Measurements from ENCODE around the gene TTL. TPM values are rescaled to one million over a fixed set of nuclear protein-coding genes. Genes with fewer than 3 reads are reported as not detected.

TTL gene
- total RNA-seq, 1 experiment from 2014 or later = 47.7 TPM

DNA sequence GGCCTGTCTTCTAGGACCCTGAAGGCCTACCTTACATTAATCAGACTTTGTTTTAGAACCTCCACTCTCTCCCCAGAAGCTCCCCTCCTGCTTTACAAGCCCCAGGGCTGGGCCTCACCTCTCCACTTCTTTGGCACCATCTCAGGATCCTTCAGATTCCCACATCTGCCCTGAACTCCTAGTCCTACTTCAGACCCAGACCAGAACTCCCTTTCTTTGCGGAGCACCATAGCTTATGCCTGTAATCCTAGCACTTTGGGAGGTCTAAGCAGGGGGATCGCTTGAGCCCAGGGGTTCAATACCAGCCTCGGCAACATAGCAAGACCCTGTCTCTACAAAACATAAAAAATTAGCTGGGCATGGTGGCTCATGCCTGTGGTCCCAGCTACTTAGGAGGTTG, 103.4 kb downstream of the TTL start:
- H3K36me3 ChIP-seq = peaks cover 4% of the 10 kb centered on the region; the same call in 1 of the 2 replicates

DNA sequence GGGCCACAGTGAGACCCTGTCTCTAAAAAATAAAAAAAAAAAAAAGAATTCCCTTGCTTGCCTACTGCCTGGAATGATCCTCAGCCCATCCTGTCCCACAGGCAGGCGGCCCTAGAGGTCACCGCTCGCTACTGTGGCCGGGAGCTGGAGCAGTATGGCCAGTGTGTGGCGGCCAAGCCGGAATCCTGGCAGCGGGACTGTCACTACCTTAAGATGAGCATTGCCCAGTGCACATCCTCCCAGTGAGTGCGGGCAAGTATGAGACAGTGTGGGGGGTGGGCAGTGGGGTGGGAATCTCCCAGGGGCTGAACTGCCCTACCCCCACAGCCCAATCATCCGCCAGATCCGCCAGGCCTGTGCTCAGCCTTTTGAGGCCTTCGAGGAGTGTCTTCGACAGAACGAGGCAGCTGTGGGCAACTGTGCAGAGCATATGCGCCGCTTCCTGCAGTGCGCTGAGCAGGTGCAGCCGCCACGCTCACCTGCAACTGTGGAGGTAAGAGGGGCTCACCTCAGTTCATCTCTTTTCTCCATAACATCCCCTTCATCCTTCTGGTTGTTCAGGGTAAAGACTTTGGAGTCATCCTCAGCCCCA, 104.0 kb downstream of the TTL start:
- Histone ChIP-seq H3K36me3 (peaks cover 4% of the 10 kb centered on the region; the same call in 1 of the 2 replicates), H3K4me3 (no peak overlapping the region), H3K9me3 (replicated peaks) (no peaks in the 10 kb centered on the region), H3K27ac (no peak overlapping the region), H3K4me1 (replicated peaks) (peaks cover 12% of the 10 kb centered on the region), H3K27me3 (replicated peaks) (no peaks in the 10 kb centered on the region)
- DNase-seq (ENCODE audit: low read depth in 1 of 2, low spot score in 2 of 2) = no peak

More for the DNA sequence above, 103.4 kb downstream of the TTL start:
- H3K4me1 ChIP-seq (replicated peaks) = peaks cover 12% of the 10 kb centered on the region
- no peaks in the 10 kb centered on the region for H3K27me3 ChIP-seq (replicated peaks)
- peak overlapping the region; percentile 55; the same call in 1 of the 2 replicates for H3K4me3 ChIP-seq
- no peak for DNase-seq (ENCODE audit: low read depth in 1 of 2, low spot score in 2 of 2)
- H3K9me3 ChIP-seq (replicated peaks) = no peaks in the 10 kb centered on the region
- H3K27ac ChIP-seq = no peak overlapping the region

DNA sequence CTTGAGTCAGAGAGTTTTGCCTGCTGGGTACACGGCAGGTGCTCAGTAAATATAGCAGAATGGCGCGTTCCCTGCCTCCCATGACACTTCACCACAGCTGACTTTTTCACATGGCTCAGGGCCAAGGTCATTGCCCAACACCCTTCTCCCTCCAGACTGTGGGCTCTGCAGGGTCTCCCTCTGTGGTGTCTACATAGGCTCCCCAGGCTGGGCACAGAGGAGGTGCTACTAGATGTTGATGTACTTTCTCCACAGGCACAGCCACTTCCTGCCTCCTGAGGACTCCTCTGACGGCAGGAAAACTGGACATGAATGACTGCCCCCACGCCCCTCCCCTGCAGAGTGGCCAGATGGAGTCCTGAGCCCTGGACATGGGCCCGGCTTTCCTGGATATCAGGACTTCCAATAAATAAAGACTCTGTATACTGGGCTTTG, 106.7 kb downstream of the TTL start:
- Histone ChIP-seq H3K27me3 (replicated peaks) (no peaks in the 10 kb centered on the region), H3K4me3 (no peak overlapping the region), H3K4me1 (replicated peaks) (peaks cover 12% of the 10 kb centered on the region), H3K9me3 (replicated peaks) (no peaks in the 10 kb centered on the region), H3K27ac (no peak overlapping the region), H3K36me3 (peaks cover 4% of the 10 kb centered on the region; the same call in 1 of the 2 replicates)
- peak in 1 of 2 experiments; percentile 30 for DNase-seq (ENCODE audit: low read depth in 1 of 2, low spot score in 2 of 2)

Other genes with a start within 250 kb of the TTL start
- 5.7 and 54.2 TPM in 2 replicates for gene ZC3H8, start 227.1 kb upstream of the TTL start, total RNA-seq (2014; rRNA removed; shearing (Covaris generic))
- gene ZC3H6, start 206.6 kb upstream of the TTL start, total RNA-seq (2014; rRNA removed; shearing (Covaris generic)) = 0.69 and 5.6 TPM in 2 replicates
- 1.4 and 5.5 TPM in 2 replicates for gene RGPD8, start 48.5 kb upstream of the TTL start, total RNA-seq (2014; rRNA removed; shearing (Covaris generic))
- 8.0 and 15.1 TPM in 2 replicates for gene POLR1B, start 60.3 kb downstream of the TTL start, total RNA-seq (2014; rRNA removed; shearing (Covaris generic))
- gene CHCHD5, start 102.5 kb downstream of the TTL start, total RNA-seq (2014; rRNA removed; shearing (Covaris generic)) = 4.9 and 14.2 TPM in 2 replicates
- 47.4 and 48.3 TPM in 2 replicates for gene SLC20A1, start 163.8 kb downstream of the TTL start, total RNA-seq (2014; rRNA removed; shearing (Covaris generic))
- not detected in 2 replicates for gene NT5DC4, start 238.9 kb downstream of the TTL start, total RNA-seq (2014; rRNA removed; shearing (Covaris generic))